Mammary microvascular endothelial cell (primary cell): ENCODE results near the gene XYLT1. TPM values are rescaled to one million over a fixed set of nuclear protein-coding genes. Genes with fewer than 3 reads are reported as not detected.

Experiments
- total RNA-seq: library from RNA; depleted of rRNA; stranded (reverse); fragments of >200 nt; gene quantifications from 2 replicates; pipeline ENCODE4 v1.2.3, GENCODE V29; 2015

Gene XYLT1, protein sequence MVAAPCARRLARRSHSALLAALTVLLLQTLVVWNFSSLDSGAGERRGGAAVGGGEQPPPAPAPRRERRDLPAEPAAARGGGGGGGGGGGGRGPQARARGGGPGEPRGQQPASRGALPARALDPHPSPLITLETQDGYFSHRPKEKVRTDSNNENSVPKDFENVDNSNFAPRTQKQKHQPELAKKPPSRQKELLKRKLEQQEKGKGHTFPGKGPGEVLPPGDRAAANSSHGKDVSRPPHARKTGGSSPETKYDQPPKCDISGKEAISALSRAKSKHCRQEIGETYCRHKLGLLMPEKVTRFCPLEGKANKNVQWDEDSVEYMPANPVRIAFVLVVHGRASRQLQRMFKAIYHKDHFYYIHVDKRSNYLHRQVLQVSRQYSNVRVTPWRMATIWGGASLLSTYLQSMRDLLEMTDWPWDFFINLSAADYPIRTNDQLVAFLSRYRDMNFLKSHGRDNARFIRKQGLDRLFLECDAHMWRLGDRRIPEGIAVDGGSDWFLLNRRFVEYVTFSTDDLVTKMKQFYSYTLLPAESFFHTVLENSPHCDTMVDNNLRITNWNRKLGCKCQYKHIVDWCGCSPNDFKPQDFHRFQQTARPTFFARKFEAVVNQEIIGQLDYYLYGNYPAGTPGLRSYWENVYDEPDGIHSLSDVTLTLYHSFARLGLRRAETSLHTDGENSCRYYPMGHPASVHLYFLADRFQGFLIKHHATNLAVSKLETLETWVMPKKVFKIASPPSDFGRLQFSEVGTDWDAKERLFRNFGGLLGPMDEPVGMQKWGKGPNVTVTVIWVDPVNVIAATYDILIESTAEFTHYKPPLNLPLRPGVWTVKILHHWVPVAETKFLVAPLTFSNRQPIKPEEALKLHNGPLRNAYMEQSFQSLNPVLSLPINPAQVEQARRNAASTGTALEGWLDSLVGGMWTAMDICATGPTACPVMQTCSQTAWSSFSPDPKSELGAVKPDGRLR
- total RNA-seq, result 0.33 and 0.39 TPM in 2 replicates

DNA sequence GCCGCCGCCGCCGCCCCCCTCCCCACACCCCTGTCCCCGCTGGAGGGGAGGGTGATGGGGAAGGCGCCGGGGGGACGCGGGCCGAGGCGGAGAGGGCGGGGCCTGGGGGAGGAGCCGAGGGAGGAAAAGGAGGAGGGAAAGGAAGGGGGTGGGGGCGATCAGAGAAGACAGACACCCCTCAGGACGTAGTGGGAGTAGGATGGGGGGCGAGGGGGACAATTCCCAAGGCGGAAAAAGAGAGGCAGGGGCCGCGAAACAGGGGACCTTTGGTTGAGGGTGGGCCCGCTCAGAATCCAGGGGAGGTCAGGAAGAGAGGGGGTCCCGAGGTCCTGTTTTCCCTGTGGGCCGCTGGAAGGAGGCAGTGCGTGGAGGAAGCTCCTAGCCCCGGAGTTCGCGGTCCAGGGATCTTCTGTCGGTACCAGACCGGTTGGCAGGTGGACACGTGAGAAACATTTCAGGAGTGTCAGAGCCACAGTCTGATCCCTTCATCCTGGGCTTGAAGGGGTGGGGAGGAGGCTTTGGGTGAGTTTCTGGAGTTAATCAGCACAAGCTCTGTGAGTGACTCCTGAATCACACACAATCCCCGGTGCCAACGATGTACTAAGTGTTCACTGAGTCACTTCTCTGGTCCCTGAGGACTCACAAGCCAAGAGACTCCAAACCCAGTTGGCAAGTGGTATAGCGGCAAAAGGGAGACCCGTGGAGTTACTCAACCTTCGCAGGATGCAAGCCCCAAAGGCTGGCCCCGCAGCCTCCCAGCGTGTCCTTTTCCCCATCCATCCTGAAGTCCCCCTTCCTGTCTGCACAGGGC lies at the start of gene XYLT1:
Gene XYLT1, minus strand, starts transcription at position 53 of the 811 bp plus-strand sequence. CDS start 164 bp downstream, outside the sequence.

